ENCODE results near the gene KANSL1. TPM values are rescaled to one million over a fixed set of nuclear protein-coding genes. Genes with fewer than 3 reads are reported as not detected.

KANSL1 gene
- total RNA-seq, 1 experiment from 2014 or later, result 83.0 TPM

DNA sequence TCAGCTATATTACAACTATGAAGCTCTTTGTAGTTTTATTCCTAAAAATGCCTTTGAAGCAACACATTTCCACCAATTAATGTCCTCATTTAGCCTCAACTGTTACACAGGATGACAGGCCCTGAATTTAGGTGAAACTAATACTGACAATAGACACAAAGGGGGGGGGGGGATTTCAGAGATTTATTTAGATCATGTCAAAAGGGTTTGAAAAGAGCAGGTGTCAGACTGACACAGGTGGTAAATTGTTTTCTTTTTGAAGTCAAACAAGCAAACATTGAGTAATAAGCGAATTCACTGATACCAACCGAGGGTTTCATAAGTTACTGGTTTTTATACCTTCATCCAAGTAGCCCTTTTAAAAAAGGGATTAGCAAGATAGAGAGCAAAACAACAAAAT is 40.8 kb downstream of the KANSL1 start:
- Histone ChIP-seq H3K27me3 (replicated peaks; ENCODE audit: control insufficient read depth, insufficient read depth, low read length) (no peaks in the 10 kb centered on the region), H3K36me3 (ENCODE audit: control insufficient read depth, insufficient read depth, low read length) (no peaks in the 10 kb centered on the region), H3K9me3 (no peaks in the 10 kb centered on the region), H3K4me1 (no peaks in the 10 kb centered on the region), H3K4me3 (ENCODE audit: low read depth, low read length) (no peak overlapping the region)
- intact Hi-C loops (cut with micrococcal nuclease; ENCODE audit: unreplicated experiment), result no loop called here
- Mint-ChIP-seq H3K4me1 (ENCODE audit: low read depth, unreplicated experiment) (peaks cover 14% of the 10 kb centered on the region), H3K27me3 (ENCODE audit: insufficient read depth, unreplicated experiment) (no peaks in the 10 kb centered on the region), H3K9me3 (ENCODE audit: unreplicated experiment) (no peaks in the 10 kb centered on the region), H3K36me3 (ENCODE audit: insufficient read depth, unreplicated experiment) (peaks cover 16% of the 10 kb centered on the region), H3K27ac (ENCODE audit: unreplicated experiment) (no peak overlapping the region), H3K4me3 (ENCODE audit: unreplicated experiment) (no peak overlapping the region)
- CTCF ChIA-PET, result interaction anchor here (1.0 kb wide), 1 partner anchor 41 kb away, joined by 3 read pairs; the partner anchor contains the start of gene KANSL1
- no TSS peak for BruUV-seq (replicated peaks)
- POLR2A ChIA-PET, result no interaction called here
- DNase-seq, result no peak
- TF ChIP-seq CTCF (IDR thresholded peaks at IDR 0.05; ENCODE audit: insufficient read depth in 1 of 2, low read depth in 1 of 2, low read length in 1 of 2, severe bottlenecking in 1 of 2, unreplicated experiment in 1 of 2), result no peak

DNA sequence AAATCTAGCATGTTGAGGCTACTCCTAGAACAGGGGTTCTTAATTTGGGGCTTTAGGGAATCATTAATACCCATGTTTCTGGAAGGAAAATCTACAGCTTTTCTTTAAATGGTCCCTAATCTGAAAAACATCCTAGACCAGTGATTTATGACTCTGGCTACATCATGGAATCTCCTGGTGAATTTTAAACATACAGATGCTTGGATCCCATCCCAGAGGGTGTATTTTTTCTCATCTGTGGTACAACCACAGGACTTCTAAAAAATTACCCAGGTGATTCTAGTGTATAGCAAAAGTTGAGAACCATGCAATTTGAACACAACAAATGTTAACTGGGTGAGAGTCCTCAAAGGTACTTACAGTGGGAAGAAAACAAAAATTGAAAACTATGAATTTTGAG is 41.5 kb downstream of the KANSL1 start:
- no peaks in the 10 kb centered on the region for H3K36me3 ChIP-seq (ENCODE audit: control insufficient read depth, insufficient read depth, low read length)
- H3K36me3 Mint-ChIP-seq (ENCODE audit: insufficient read depth, unreplicated experiment), result peaks cover 14% of the 10 kb centered on the region
- no peak overlapping the region for H3K27ac Mint-ChIP-seq (ENCODE audit: unreplicated experiment)
- no peaks in the 10 kb centered on the region for H3K4me1 ChIP-seq
- H3K9me3 Mint-ChIP-seq (ENCODE audit: unreplicated experiment), result no peaks in the 10 kb centered on the region
- no peaks in the 10 kb centered on the region for H3K9me3 ChIP-seq
- no peak for DNase-seq
- no peak for TF ChIP-seq CTCF (IDR thresholded peaks at IDR 0.05; ENCODE audit: insufficient read depth in 1 of 2, low read depth in 1 of 2, low read length in 1 of 2, severe bottlenecking in 1 of 2, unreplicated experiment in 1 of 2)
- no peak overlapping the region for H3K4me3 ChIP-seq (ENCODE audit: low read depth, low read length)
- POLR2A ChIA-PET, result no interaction called here
- no peaks in the 10 kb centered on the region for H3K27me3 ChIP-seq (replicated peaks; ENCODE audit: control insufficient read depth, insufficient read depth, low read length)
- no TSS peak for BruUV-seq (replicated peaks)
- intact Hi-C loops (cut with micrococcal nuclease; ENCODE audit: unreplicated experiment), result no loop called here
- peaks cover 14% of the 10 kb centered on the region for H3K4me1 Mint-ChIP-seq (ENCODE audit: low read depth, unreplicated experiment)
- no peak overlapping the region for H3K4me3 Mint-ChIP-seq (ENCODE audit: unreplicated experiment)
- no peaks in the 10 kb centered on the region for H3K27me3 Mint-ChIP-seq (ENCODE audit: insufficient read depth, unreplicated experiment)
- CTCF ChIA-PET, result interaction anchor here (0.6 to 1.0 kb wide), 2 partner anchors 17 to 41 kb away, joined by 3 read pairs; partner anchors contain the start of gene KANSL1

GRCh38 chr17:46150216-46150963 is 42.8 kb downstream of the KANSL1 start:
- Mint-ChIP-seq H3K27ac (ENCODE audit: unreplicated experiment) (no peak overlapping the region), H3K4me3 (ENCODE audit: unreplicated experiment) (no peak overlapping the region), H3K27me3 (ENCODE audit: insufficient read depth, unreplicated experiment) (no peaks in the 10 kb centered on the region), H3K4me1 (ENCODE audit: low read depth, unreplicated experiment) (peaks cover 14% of the 10 kb centered on the region), H3K9me3 (ENCODE audit: unreplicated experiment) (no peaks in the 10 kb centered on the region), H3K36me3 (ENCODE audit: insufficient read depth, unreplicated experiment) (peaks cover 11% of the 10 kb centered on the region)
- H3K4me3 ChIP-seq (ENCODE audit: low read depth, low read length), result no peak overlapping the region
- BruUV-seq (replicated peaks), result no TSS peak
- H3K4me1 ChIP-seq, result no peaks in the 10 kb centered on the region
- POLR2A ChIA-PET, result no interaction called here
- no peaks in the 10 kb centered on the region for H3K9me3 ChIP-seq
- no peak for DNase-seq
- no peaks in the 10 kb centered on the region for H3K36me3 ChIP-seq (ENCODE audit: control insufficient read depth, insufficient read depth, low read length)
- intact Hi-C loops (cut with micrococcal nuclease; ENCODE audit: unreplicated experiment), result no loop called here
- no peaks in the 10 kb centered on the region for H3K27me3 ChIP-seq (replicated peaks; ENCODE audit: control insufficient read depth, insufficient read depth, low read length)
- CTCF ChIA-PET, result interaction anchor here (0.6 kb wide), 1 partner anchor 17 kb away, joined by 3 read pairs; no protein-coding TSS in a partner anchor
- TF ChIP-seq CTCF (IDR thresholded peaks at IDR 0.05; ENCODE audit: insufficient read depth in 1 of 2, low read depth in 1 of 2, low read length in 1 of 2, severe bottlenecking in 1 of 2, unreplicated experiment in 1 of 2), result no peak
